K562 (cell line): ENCODE results near the gene LUM. TPM values are rescaled to one million over a fixed set of nuclear protein-coding genes. Genes with fewer than 3 reads are reported as not detected.

ENCODE experiments used
- ATAC-seq: fragments of 200-7000 bp; cut with Tn5 transposase; 3 replicates; pipeline ENCODE4 v1.9.1; 2020; ENCODE audit warnings: moderate library complexity
- BruUV-seq: library from RNA; stranded (reverse); fragments of 400-500 nt; replicated peaks from 2 replicates; lab custom pipeline; 2021; lab: Mats Ljungman, UMichigan
- CTCF ChIA-PET: fragments of 300-600 bp; formaldehyde crosslinking; extraction: SDS; loops from one replicate; lab custom pipeline; 2021; ENCODE audit warnings: low intra/inter-chr PET ratio; lab: Yijun Ruan, JAX
- POLR2A ChIA-PET: fragments of 300-600, 350-650 bp; sonication (Branson Sonifier 250); formaldehyde crosslinking; extraction: SDS; loops from one replicate; lab custom pipeline; 2021; ENCODE audit warnings: antibody characterized with exemption, inconsistent platforms; lab: Yijun Ruan, JAX
- DNase-seq, 4 experiments: peaks; one replicate each; pipeline versions ENCODE4 v3.0.0 to v3.0.0-alpha.2; 2011 to 2018; ENCODE audit warnings: low spot score in 3 of 4, mixed read lengths in 3 of 4; ENCODE audit errors: extremely low read depth in 1 of 4
- FAIRE-seq: peaks from 2 replicates; lab custom pipeline; 2011; peaks lifted over from hg19 to GRCh38; lab: Jason Lieb, UNC
- H2AFZ ChIP-seq: 2 replicates; pipeline ENCODE4 v1.6.0; 2011; ENCODE audit warnings: low read depth, low read length, control low read depth, inconsistent platforms
- H3K27ac ChIP-seq: fragments of 200-600 bp; 3 replicates; pipeline ENCODE4 v1.8.0; 2011; ENCODE audit warnings: low read depth, mild to moderate bottlenecking, control low read depth, inconsistent platforms, low read length, moderate library complexity, mixed read lengths; ENCODE audit errors: extremely low read depth
- H3K27me3 ChIP-seq, 2 experiments: fragments of 300-600 bp in 1 of 2; 2 replicates in 1 of 2; 3 replicates in 1 of 2; pipeline versions ENCODE4 v1.6.0 to v1.8.0; 2011; ENCODE audit warnings: inconsistent platforms in 2 of 2, low read length in 2 of 2, mild to moderate bottlenecking in 1 of 2, mixed read lengths in 1 of 2, moderate library complexity in 1 of 2; ENCODE audit not compliant: control insufficient read depth in 2 of 2, insufficient read depth in 2 of 2
- H3K36me3 ChIP-seq: fragments of 300-600 bp; 3 replicates; pipeline ENCODE4 v1.8.0; 2011; ENCODE audit warnings: mild to moderate bottlenecking, low read length, inconsistent platforms; ENCODE audit not compliant: control insufficient read depth, insufficient read depth
- H3K4me1 ChIP-seq, 2 experiments: fragments of 200-600 bp in 1 of 2; replicated peaks in 1 of 2; 2 replicates in 1 of 2; 3 replicates in 1 of 2; pipeline versions ENCODE4 v1.5.1 to v1.8.0; 2011; ENCODE audit warnings: inconsistent platforms in 2 of 2, low read length in 2 of 2, mild to moderate bottlenecking in 1 of 2, mixed read lengths in 1 of 2, moderate library complexity in 1 of 2; ENCODE audit not compliant: control insufficient read depth in 2 of 2, insufficient read depth in 2 of 2
- H3K4me2 ChIP-seq: 2 replicates; pipeline ENCODE4 v1.6.1; 2011; ENCODE audit warnings: low read length, control low read depth, inconsistent platforms, mixed read lengths; ENCODE audit not compliant: insufficient read depth
- H3K4me3 ChIP-seq: fragments of 200-600 bp; sonication (generic), shearing (Covaris generic); 2 replicates; pipeline ENCODE4 v1.5.1; 2016; ENCODE audit warnings: control low read depth, inconsistent platforms
- H3K79me2 ChIP-seq: fragments of 200-600 bp; 3 replicates; pipeline ENCODE4 v1.8.0; 2011; ENCODE audit warnings: low read length, inconsistent platforms; ENCODE audit not compliant: control insufficient read depth, insufficient read depth
- H3K9ac ChIP-seq, 2 experiments: 2 replicates each; pipeline versions ENCODE4 v1.6.0 to v1.6.1; 2011; ENCODE audit warnings: low read depth in 2 of 2, low read length in 2 of 2, control low read depth in 1 of 2, inconsistent platforms in 1 of 2, mild to moderate bottlenecking in 1 of 2, mixed read lengths in 1 of 2; ENCODE audit not compliant: insufficient read depth in 1 of 2
- H3K9me1 ChIP-seq: one replicate; pipeline ENCODE4 v1.6.0; 2011; ENCODE audit warnings: inconsistent platforms, mild to moderate bottlenecking, low read length, moderate library complexity; ENCODE audit not compliant: control insufficient read depth, insufficient read depth
- H3K9me3 ChIP-seq: replicated peaks from 2 replicates; pipeline ENCODE4 v1.5.1; 2011; ENCODE audit warnings: low read depth, low read length, inconsistent platforms; ENCODE audit not compliant: control insufficient read depth, insufficient read depth
- H4K20me1 ChIP-seq: replicated peaks from 2 replicates; pipeline ENCODE4 v1.6.1; 2011; ENCODE audit warnings: low read length, inconsistent platforms, mixed read lengths; ENCODE audit not compliant: control insufficient read depth, insufficient read depth
- PHF8 ChIP-seq: fragments of 200-600 bp; sonication (generic); IDR thresholded peaks from 2 replicates; pipeline ENCODE4 v1.6.1; 2012; ENCODE audit warnings: mixed run types, mild to moderate bottlenecking, inconsistent platforms, low read length, moderate library complexity, borderline replicate concordance
- PYGO2 ChIP-seq: fragments of 450-650 bp; IDR thresholded peaks from 2 replicates; pipeline ENCODE4 v1.6.1; 2016; ENCODE audit warnings: mild to moderate bottlenecking, missing genetic modification characterization, moderate library complexity, missing compliant biosample characterization
- TRIM24 ChIP-seq, 2 experiments: fragments of 450-650 bp; IDR thresholded peaks; 2 replicates each; pipeline ENCODE4 v1.6.1; 2016
- XRCC5 ChIP-seq: fragments of 200-400 bp; formaldehyde crosslinking; IDR thresholded peaks from 2 replicates; pipeline ENCODE4 v1.6.1; 2017; ENCODE audit warnings: low read depth, mild to moderate bottlenecking, low read length
- ZNF232 ChIP-seq: sonication (generic); formaldehyde crosslinking; IDR thresholded peaks from 2 replicates; pipeline ENCODE4 v1.8.0; 2022; ENCODE audit warnings: mild to moderate bottlenecking, missing genetic modification reagents
- ZNF79 ChIP-seq: fragments of 250-450 bp; sonication (Bioruptor Pico); IDR thresholded peaks from 2 replicates; pipeline ENCODE4 v1.4.0; 2020; ENCODE audit warnings: low read depth, mild to moderate bottlenecking, moderate library complexity
- WGBS: fragments of 100-300 bp; shearing (Covaris generic); methylation state at CpG from one replicate; pipeline ENCODE4 v1.1.6; 2016; ENCODE audit warnings: low coverage, mixed read lengths; ENCODE audit not compliant: insufficient coverage; ENCODE audit errors: missing lambda C conversion rate; 5-methylcytosine and 5-hydroxymethylcytosine counted together
- in situ Hi-C: fragments of 300-500 bp; cut with MboI; formaldehyde crosslinking; loops from 4 replicates; pipeline ENCODE4 v1.15.0; 2018; ENCODE audit warnings: inconsistent platforms, mixed read lengths
- intact Hi-C: fragments of 100-400 bp; cut with micrococcal nuclease; formaldehyde crosslinking; loops from 2 replicates; pipeline ENCODE4 v1.14.2; 2022
- polyA plus RNA-seq, 8 experiments: library from polyadenylated mRNA; depleted of rRNA in 4 of 8; stranded (reverse) in 5 of 8; unstranded in 3 of 8; fragments of >200 nt; fragmentation: Nextera tagmentation in 2 of 8; fragmentation: Illumina TruSeq in 1 of 8; extraction: Ambion mirVana in 2 of 8; extraction: Trizol in 1 of 8; gene quantifications; 2 replicates each; pipeline versions ENCODE4 v1.2.1 to v1.2.3, GENCODE V29; 2011 to 2014; ENCODE audit warnings: inconsistent platforms in 1 of 8, missing spikeins in 1 of 8
- total RNA-seq, 7 experiments: library from RNA; depleted of rRNA in 6 of 7; stranded (reverse); fragments of >200 nt in 6 of 7; fragmentation: Illumina TruSeq in 2 of 7; extraction: Trizol in 2 of 7; gene quantifications; 2 replicates each; pipeline versions ENCODE4 v1.2.1 to v1.2.3, GENCODE V29; 2011 to 2021; ENCODE audit warnings: low replicate concordance in 1 of 7
- TF ChIP-seq, protein P1 (sequence below): fragments of 250-450 bp; sonication (Bioruptor Pico); IDR thresholded peaks from 2 replicates; pipeline ENCODE4 v1.5.0; 2020; ENCODE audit warnings: mild to moderate bottlenecking

Gene LUM
- total and polyA plus RNA-seq, 9 of the 15 experiments (the other 6 are each of a cell fraction or from before 2014, with no cell fraction given) = 0.40 TPM; not detected in 8

DNA sequence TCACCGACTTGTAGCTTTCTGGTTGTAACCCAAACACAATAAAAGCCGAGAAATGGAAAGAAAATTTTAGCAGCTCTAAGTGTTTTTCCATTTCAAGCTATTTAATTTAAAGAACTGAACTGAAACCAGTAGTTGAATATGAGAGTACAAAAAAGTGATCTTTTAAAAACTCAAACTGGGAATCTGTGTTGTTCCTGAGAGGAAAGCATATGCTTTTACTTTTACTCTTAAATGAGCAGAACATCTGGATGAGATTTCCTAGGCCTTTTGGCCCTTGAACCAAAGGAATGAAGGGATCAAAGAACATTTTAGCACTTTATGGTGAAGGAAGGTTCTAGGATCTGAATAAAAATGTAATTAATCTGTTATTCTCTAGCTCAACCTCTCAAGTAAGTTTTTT, 54.8 kb downstream of the LUM start:
- TF ChIP-seq XRCC5 (no peak), ZNF232 (no peak), TRIM24 (IDR thresholded peaks at IDR 0.05) (no peak), PYGO2 (tag) (no peak), PHF8 (no peak), ZNF79 (no peak)
- TF ChIP-seq, protein P1, sequence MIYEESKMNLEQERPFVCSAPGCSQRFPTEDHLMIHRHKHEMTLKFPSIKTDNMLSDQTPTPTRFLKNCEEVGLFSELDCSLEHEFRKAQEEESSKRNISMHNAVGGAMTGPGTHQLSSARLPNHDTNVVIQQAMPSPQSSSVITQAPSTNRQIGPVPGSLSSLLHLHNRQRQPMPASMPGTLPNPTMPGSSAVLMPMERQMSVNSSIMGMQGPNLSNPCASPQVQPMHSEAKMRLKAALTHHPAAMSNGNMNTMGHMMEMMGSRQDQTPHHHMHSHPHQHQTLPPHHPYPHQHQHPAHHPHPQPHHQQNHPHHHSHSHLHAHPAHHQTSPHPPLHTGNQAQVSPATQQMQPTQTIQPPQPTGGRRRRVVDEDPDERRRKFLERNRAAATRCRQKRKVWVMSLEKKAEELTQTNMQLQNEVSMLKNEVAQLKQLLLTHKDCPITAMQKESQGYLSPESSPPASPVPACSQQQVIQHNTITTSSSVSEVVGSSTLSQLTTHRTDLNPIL = no peak
- TF ChIP-seq, all 486 proteins: peak for 0
- no peak for FAIRE-seq
- BruUV-seq = no TSS peak
- H3K27me3 ChIP-seq = no peaks in the 10 kb centered on the region
- POLR2A ChIA-PET = interaction anchor here (1.1 kb wide), 1 partner anchor 9 kb away, joined by 3 read pairs; no protein-coding TSS in a partner anchor
- no peak for ATAC-seq
- 0% methylated on average over 2 of the region's 2 CpGs for WGBS
- H3K79me2 ChIP-seq = no peaks in the 10 kb centered on the region
- 0 out of 2 replicates have a peak, but pooled peaks cover 2% of the 10 kb centered on the region for H3K9me3 ChIP-seq
- no peaks in the 10 kb centered on the region for H3K9me1 ChIP-seq
- no peak overlapping the region for H3K27ac ChIP-seq
- H3K4me1 ChIP-seq = no peaks in the 10 kb centered on the region
- no peak overlapping the region for H3K9ac ChIP-seq
- no peak overlapping the region for H2AFZ ChIP-seq
- in situ Hi-C loops = no loop called here
- intact Hi-C loops = no loop called here
- no peak overlapping the region for H3K4me3 ChIP-seq
- H3K4me2 ChIP-seq = no peak overlapping the region
- H4K20me1 ChIP-seq = no peaks in the 10 kb centered on the region
- DNase-seq = no peak
- CTCF ChIA-PET = no interaction called here
- no peaks in the 10 kb centered on the region for H3K36me3 ChIP-seq
